Myocyte (in vitro differentiated cells): Measurements from ENCODE around the gene METTL16. TPM values are rescaled to one million over a fixed set of nuclear protein-coding genes. Genes with fewer than 3 reads are reported as not detected.

ENCODE experiments used
- DNase-seq: peaks from one replicate; pipeline ENCODE4 v3.0.0-alpha.2; 2012; ENCODE audit warnings: low read depth
- total RNA-seq: library from RNA; depleted of rRNA; stranded (reverse); fragments of >200 nt; gene quantifications from 2 replicates; pipeline ENCODE4 v1.2.3, GENCODE V29; 2014

METTL16 gene
- total RNA-seq, 1 donor from 2014 or later, result 28.9 TPM

DNA sequence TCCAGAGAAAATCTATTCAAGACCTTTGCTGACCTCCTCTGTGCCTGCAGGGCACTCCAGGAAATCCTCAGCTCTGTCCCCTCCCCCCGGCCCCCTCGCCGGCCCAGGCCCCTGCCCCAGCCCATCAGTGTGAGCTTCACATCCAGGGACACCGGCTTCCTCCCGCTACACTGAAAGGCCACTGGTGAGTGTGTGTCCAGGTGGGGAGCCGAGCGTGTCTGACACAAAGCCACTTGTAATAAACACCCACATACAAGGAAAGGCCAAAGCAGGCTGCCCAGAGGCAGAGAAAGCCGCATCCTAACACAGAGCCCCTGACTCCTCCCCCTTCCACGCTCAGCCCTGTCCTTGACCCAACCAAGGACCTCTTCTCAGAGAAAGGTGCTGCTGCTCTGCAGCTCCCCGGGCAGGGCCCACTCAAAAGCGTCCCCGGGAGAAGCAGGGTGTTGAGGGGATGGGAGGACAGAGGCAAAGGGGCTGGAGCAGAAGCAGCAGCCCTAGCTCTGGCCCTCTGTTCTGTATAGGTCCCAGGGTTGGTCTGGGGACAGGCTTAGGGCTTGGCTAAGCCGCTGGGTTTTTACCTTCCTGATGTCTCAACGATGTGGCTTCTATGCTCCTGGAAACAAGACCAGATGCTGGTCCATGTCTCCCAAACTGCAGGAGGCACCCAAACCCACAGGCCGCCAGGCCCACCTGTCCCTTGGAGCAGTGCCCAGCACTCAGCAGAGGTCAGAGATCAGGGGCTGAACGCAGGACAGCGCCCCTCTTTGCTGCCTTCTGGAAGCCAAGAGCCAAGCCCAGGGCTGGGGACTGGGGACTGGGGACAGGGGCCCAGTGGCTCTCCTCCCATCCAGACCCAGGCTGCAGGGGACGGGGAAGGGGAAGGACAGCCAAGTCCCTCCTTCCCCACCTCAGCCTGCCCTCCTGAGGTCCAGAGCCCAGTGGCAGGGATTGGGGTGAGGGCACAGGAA lies 126.2 kb downstream of the METTL16 start:
- DNase-seq, result no peak

DNA sequence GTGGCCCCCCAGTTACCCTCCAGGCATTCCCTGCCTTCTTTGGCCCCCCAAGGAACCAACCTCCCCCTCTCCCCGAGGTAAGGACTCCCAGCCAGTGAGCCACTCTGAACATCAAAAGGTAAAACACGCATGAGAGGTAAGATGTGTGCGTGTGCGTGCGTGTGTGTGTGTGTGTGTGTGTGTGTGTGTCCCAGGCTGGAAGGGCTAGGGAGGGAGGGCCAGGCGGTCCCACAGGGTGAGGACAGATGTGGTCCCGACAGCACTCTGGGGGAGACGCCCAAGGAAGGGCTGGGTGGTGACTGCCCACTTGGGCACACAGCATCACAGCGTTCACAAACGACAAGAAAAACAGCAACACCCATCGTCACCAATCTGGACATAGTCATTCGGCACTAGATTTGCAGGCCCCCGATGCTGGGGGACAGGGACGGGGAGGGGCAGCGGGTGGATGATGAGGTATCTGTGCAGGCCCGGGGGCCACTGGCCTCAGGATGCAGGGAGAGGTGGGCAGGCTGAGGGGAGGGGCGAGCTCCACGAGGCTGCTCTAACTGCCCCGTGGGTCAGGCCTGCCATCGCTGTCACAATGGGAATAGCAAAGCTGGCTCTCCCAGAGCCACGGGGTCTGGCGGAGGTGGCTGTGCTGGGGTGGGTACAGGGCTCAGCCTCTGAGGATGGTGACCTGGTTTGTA lies 127.1 kb downstream of the METTL16 start:
- DNase-seq, result no peak

DNA sequence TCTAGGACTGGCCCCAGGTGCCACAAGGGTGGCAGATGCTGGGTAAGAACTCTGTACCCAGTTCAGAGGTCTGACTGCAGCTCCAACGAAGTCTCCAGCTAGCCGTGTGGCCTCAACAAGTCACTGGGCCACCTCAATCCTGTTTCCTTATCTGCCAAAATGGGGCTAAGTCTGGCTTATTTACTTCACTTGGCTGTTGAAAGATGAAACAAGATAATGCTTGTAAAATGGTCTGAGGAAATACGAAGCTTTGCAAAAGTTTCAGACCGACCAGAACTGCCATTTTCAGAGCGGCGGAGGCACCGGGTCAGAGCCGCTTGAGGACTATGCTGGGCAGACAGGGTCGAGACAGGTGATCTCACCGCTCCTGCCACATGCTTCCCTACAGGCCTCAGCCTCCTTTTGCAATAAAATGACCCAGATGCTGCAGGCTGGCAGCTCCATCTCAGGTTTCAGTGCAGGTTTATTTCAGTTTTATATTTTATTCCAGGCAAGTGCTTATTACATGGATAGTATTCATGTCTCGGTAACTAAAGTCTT lies 128.0 kb downstream of the METTL16 start:
- no peak for DNase-seq

- no peak for DNase-seq
Measured at GRCh38 chr17:2380950-2381649, 130.6 kb downstream of the METTL16 start.

DNA sequence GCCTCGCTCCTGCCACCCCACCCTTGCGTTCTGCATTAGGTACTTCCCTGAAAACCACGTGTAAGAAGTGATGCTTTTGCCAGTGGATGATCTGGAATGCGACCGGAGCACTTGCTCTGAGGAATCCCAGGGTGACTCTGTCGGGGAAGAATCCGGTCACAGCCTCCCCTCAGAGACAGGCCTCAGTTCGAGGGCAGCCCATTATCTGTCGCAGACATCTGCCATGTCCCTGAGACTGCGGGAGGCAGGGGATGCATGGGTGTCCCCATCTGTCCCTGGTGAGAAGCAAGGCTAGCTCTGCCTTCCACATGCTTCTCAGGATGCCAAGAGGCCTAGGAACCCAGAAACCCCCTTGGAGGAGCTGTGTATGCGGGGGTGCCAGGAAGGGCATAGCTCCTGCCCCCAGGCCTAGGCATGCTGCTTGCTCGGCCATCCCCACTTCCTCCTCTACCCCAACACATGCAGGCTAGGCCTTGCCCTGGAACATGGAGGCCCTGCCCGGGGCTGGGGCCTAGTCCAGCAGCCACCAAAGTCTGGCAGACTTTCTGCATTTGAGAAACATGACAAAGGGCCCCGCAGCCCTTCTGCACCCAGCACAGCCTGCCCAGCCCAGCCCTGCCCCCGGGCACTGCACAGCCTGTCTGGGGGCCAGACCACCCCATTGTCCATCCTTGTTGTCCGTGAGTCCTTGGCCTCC lies 131.3 kb downstream of the METTL16 start:
- DNase-seq, result no peak

DNA sequence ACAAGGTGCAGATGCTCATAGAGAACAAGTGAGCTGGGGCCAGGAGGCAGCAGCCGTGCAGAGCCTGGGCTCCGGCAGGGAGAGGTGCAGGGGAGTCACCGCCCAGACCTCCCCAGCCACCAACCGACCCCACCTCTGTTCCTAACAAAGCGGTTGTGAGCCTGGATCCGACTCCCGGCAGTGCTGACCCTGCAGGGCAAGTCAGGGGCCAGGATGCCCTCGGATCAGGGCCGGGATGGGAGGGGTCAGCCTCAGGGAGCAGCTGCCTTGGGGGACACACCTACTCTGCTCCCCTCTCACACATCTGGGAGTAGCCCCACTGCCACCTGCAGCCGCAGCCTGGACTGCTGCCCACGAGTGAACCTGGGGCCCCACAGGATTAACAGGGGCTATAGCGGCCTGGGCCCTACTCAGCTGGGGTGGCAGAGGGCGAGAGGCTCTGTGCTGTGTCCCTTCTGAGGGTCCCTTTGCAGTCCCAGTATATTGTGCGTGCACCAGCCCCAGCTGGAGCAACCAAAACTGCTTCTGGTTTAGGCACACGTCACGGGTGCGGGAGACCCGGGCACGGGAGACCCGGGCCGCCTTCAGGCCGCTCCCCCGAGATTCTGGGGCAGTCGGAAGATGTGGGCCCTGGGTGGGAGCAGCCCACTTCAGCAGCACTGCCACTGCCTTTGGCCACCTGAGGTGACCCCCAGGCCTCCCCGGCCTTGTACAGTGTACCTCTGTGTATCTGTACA lies 132.0 kb downstream of the METTL16 start:
- no peak for DNase-seq

- no peak for DNase-seq
Measured at GRCh38 chr17:2378905-2379304, 132.8 kb downstream of the METTL16 start.

- no peak for DNase-seq
Measured at GRCh38 chr17:2377659-2378058, 134.0 kb downstream of the METTL16 start.

DNA sequence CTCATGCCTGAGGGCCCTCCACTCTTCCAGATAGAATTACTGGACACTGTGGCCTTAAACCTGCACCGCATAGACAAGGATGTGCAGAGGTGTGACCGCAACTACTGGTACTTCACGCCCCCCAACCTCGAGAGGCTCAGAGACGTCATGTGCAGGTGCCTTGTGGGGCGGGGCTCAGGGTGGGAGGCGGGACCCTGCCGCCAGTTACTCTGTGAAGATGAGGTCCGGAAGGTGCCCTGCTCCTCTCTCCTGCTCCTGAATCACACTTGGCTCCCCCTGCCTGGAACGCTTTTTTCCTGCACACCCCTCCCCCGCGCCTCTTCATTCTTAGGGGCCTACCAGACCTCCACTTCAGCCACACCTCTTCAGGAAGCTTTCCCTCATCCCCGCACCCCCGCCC lies 135.6 kb downstream of the METTL16 start:
- no peak for DNase-seq

GRCh38 chr17:2375406-2375805 lies 136.3 kb downstream of the METTL16 start:
- DNase-seq, result no peak

DNA sequence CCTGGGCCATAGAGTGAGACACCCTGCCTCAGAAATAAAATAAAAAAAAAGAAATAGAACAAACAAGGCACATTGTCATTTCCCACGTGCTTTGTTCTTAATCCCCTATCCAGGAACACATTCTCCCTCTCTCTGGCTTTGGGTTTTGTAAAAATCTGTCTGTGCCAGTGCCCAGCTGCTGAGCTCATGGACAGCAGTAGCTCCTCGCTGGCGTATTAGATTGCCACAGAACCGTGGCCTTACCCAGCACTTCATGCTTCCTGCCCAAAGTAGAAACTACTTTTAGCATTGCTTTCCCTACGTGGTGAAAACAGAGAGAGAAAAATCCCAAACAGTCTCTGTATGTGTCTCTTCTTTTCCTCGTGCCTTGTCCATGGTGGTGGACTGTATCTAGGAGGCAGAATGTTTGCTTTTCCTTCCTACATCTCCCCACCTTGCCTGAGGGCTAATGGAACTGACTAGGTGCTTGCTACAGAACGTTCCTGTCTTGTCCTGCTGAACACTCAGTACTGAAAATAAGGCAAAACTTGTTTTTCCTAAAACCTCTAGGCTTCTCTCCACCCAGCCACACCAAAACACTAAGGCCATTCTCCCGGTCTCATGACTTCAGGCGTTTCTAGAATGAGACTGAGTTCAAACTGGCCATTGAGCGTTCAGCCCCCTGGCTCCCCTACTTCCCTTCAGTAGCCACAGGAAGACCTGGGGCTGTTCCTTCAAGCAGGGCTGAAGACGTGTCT lies 137.0 kb downstream of the METTL16 start:
- DNase-seq, result peak; percentile 75

DNA sequence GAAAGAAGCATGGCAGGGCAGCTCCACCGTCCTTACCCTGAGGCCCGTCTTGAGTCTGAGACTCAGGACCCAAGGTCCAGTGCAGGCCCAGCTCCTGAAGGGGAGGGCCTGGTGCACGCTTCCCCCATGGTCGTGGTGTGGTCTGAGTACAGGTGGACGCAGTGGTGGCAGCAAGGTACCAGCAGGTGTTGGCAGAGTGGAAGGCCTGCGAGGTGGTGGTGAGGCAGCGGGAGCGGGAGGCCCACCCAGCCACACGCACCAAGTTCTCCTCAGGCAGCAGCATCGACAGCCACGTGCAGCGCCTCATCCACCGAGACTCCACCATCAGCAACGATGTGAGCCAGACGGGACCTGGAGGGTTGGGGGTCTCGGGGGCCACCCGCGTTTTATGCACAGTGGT lies 138.5 kb downstream of the METTL16 start:
- DNase-seq, result no peak

GRCh38 chr17:2372681-2373080 lies 139.0 kb downstream of the METTL16 start:
- no peak for DNase-seq

DNA sequence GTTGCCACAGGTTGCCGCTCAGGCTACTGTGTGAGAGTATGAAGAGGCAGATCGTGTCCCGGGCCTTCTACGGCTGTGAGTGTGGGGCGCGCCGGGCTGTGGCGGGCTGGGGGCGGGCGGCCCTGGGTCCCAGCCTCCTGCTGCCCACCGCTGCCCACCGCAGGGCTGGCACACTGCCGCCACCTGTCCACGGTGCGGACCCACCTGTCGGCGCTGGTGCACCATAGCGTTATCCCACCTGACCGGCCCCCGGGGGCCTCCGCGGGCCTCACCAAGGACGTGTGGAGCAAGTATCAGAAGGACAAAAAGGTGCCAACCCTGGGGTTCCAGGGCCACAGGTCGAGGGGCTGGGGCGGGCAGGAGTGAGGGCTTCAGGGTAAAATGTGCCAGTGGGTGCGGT lies 139.5 kb downstream of the METTL16 start:
- no peak for DNase-seq

DNA sequence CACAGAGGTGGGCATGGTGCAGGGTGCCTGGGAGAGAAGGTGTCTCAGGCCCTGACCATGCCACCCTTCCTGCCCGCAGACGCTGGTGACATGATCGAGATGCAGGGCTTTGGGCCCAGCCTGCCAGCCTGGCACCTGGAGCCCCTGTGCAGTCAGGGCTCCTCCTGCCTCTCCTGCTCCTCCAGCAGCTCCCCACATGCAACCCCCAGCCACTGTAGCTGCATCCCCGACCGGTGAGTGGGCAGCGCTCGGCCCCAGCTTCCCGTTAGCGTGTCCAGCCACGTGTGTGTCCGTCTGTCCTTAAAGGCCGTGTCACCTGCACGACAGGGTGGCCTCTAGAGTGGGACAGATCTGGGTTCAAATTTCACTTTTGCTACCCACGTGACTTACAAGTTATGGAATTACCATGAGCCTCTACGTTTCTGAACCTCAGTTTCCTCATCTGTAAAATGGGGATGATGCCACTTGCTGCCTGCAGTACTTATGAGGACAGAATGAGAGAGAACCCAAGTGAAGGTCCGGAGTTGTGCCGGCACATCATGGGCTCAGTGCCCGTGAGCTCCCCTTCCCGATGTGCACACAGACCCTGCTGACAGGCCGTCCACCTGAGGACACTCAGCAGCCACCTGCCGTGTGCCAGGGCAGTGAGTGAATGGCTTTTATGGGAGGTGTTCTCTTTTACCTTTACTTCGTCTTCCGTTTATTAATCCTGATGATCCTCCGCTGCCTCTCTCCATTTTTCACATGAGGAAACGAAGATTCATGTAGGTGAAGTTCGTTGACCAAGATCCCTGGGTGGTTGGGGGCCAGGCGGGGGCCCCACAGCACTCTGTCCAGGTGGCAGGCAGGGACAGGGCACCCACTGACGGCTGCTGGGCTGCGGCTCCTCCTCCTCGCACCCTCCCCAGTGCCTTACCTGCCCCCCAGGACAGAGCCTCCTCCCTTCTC lies 140.2 kb downstream of the METTL16 start:
- no peak for DNase-seq

DNA sequence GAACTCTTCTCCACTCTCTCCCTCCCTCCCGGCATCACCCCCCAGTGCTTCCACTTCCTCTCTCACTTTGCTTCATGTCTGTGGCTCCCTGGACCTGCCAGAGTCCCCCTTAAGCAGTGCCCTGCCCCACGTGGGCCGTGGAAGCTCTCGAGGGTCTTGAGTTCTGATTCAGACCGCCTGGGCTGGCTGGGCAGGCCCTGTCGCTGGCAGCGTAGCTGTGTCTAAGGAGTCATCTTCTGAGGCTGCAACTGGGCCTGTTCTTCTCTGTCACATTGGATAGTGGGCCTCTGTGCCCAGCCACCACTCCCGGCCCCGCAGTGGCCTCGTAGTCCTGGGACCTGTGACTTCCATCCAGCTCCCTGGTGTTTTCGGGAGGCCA lies 141.5 kb downstream of the METTL16 start:
- no peak for DNase-seq

- DNase-seq, result no peak
Measured at GRCh38 chr17:2369551-2370210, 142.0 kb downstream of the METTL16 start.

DNA sequence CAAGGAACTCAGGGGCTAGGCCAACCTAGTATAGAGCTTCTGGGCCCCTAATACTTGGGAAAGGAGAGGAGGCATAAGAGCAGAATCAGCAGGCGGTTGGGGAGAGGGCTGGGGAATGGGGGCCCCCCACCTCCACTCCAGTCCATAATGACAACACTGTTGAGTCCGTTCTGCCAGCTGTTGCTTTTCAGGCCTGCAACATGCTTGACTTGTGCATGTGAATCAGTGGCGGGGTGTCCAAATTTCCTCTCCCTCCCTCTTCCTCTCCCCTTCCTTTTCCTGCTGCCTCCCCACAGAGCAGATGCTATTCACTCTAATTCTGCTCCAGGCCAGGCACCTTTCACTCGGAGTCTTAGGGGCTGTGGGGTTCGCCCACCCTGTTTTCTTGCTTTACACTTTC lies 142.6 kb downstream of the METTL16 start:
- DNase-seq, result no peak
